ENCODE results near the gene PRKG1. TPM values are rescaled to one million over a fixed set of nuclear protein-coding genes. Genes with fewer than 3 reads are reported as not detected.

Gene PRKG1
- total and polyA plus RNA-seq, 2 experiments from 2014 or later = 18.2 to 21.1 TPM

GRCh38 chr10:51846856-51847506 lies 772.7 kb downstream of the PRKG1 start:
- H3K27me3 ChIP-seq (ENCODE audit: insufficient read depth) = no peaks in the 10 kb centered on the region
- H3K4me3 ChIP-seq = no peak overlapping the region
- ATAC-seq (no peak), DNase-seq (ENCODE audit: low spot score) (no peak)
- no peaks in the 10 kb centered on the region for H3K9me2 ChIP-seq (ENCODE audit: insufficient read depth)
- no peaks in the 10 kb centered on the region for H4K20me1 ChIP-seq (replicated peaks; ENCODE audit: insufficient read depth)
- Mint-ChIP-seq H3K9me3 (0 out of 3 replicates have a peak, but pooled peaks cover 3% of the 10 kb centered on the region), H3K4me1 (peaks cover 17% of the 10 kb centered on the region), H3K4me3 (no peak overlapping the region), H3K27ac (no peak overlapping the region), H3K27me3 (ENCODE audit: insufficient read depth, low read depth, poor library complexity) (no peaks in the 10 kb centered on the region), H3K36me3 (ENCODE audit: low read depth) (no peaks in the 10 kb centered on the region)
- peak overlapping the region; percentile 44 for H3K4me2 ChIP-seq
- H3F3A ChIP-seq (replicated peaks; ENCODE audit: low read depth) = no peaks in the 10 kb centered on the region
- H3K36me3 ChIP-seq (ENCODE audit: insufficient read depth) = no peaks in the 10 kb centered on the region
- no peaks in the 10 kb centered on the region for H3K79me2 ChIP-seq (replicated peaks; ENCODE audit: insufficient read depth)
- no peak overlapping the region for H2AFZ ChIP-seq
- TF ChIP-seq ZNF462 (CRISPR knock-in tag; IDR thresholded peaks at IDR 0.05) = no peak
- TF ChIP-seq CTCF (conservative IDR thresholded peaks at IDR 0.05; ENCODE audit: low read depth in 2 of 2) = no peak
- no peak for TF ChIP-seq NANOG (IDR thresholded peaks at IDR 0.05; ENCODE audit: borderline replicate concordance)
- TF ChIP-seq EZH2phosphoT487 (IDR thresholded peaks at IDR 0.05; ENCODE audit: unreplicated experiment) = no peak
- TF ChIP-seq POLR2AphosphoS5 (IDR thresholded peaks at IDR 0.05; ENCODE audit: low read depth) = no peak
- no peak for TF ChIP-seq ZNF331 (CRISPR knock-in tag; IDR thresholded peaks at IDR 0.05; ENCODE audit: low read depth)
- no peak for TF ChIP-seq ZNF114 (CRISPR knock-in tag; IDR thresholded peaks at IDR 0.05)
- no peak for TF ChIP-seq EZH2 (IDR thresholded peaks at IDR 0.05; ENCODE audit: low read depth, unreplicated experiment)
- TF ChIP-seq REST (IDR thresholded peaks at IDR 0.05; ENCODE audit: unreplicated experiment) = no peak
- no peak for TF ChIP-seq CREB1 (CRISPR knock-in tag; IDR thresholded peaks at IDR 0.05; ENCODE audit: low read depth)
- H3K27ac ChIP-seq (ENCODE audit: low read depth) = no peak overlapping the region
- H3K4me1 ChIP-seq (ENCODE audit: insufficient read depth) = peaks cover 10% of the 10 kb centered on the region

All from GM23338 (cell line).